SH-SY5Y (cell line): ENCODE data around the gene BEGAIN.

ENCODE experiments used
- GATA2 ChIP-seq: IDR thresholded peaks from 2 replicates; pipeline ENCODE4 v1.6.1; 2011; ENCODE audit warnings: mild to moderate bottlenecking, low read depth, low read length
- GATA3 ChIP-seq: IDR thresholded peaks from 2 replicates; pipeline ENCODE4 v1.6.1; 2011; ENCODE audit warnings: low read depth, mild to moderate bottlenecking, low read length, moderate library complexity

BEGAIN gene

DNA sequence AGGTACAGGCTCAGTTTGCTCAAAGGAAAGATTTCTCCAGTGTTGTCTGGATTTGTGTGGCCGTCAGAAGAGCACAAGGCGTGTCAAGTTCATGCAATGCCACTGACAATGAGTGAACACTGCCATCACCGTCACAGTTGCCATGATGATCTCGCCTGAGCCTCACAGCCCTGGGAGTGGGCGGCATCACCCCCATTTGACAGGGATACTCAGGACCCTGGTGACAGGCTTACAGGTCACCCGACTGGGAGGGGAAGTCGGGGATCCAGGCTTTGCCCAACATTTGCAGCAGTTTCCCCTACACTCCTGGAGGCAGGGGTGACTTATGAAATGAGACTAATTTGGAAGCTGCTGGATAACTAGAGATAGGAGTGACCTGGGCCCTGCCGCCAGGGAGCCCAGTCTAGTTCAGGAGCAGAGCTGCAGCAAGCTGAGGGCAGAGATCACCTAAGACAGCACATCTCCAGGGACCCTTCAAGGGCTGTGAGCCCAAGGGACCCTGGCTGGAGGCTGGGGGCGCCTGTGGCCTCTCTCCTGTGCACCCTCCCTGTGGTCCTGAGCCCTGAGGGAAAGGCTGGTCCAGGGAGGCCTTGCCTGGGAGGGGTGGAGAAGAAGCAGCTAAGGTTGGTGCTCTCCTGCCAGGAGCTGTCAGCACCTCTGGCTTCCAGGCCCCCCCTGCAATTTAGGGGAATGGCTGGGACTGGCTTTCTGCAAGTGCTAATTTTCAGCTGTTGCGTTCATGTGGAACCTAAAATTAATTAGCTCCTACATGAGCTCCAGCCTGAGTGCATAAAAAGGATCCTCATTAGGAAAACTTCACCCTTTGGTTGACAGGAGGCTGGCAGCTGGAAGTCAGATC lies 32.4 kb upstream of the BEGAIN start:
- TF ChIP-seq GATA3 (no peak), GATA2 (no peak)

DNA sequence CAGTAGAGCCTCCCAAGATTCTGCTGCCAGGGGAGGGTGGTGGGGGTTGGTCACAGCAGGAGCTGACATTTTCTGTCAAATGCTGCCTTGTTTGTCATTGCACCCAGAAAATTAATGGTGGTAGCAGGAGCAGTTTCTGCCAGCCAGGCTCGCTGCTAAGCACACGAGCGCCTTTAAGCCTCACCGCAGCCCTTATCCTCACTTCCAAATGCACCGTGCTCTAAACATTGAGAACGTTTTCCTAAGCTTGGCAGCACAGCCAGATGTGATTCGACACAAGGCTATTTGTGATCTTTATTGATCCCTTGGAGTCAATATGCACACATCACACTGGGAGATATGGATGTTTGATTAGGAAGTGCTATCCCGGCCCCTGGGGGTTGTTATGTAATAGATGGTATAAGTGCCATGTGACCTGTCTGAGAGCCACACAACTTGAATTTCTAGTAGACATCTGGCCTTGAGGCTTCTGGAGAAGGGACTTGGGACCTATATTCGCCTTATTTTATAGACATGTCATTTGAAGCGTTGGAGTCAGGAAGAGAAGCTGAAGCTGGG lies 31.6 kb upstream of the BEGAIN start:
- TF ChIP-seq GATA3 (no peak), GATA2 (no peak)

DNA sequence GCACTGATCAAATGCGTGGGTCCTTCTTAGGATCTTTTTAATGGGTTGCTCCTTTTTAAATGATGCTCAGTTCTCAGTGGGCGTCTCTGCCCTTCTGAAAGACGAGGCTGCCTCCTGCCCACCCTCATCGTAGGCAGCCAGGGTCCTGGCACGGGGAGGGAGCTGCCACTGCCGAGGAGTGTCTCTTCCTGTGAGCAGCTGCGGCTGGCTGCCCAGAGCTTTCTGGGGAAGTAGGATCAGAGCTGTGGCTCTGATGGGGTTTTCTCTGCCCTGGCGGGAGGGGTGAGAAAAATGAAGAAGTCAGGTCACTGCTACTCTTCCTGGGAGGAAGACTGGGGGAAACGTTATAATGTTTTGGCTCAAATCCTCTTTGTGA lies 31.1 kb upstream of the BEGAIN start:
- no peak for TF ChIP-seq GATA2
- TF ChIP-seq GATA3 = no peak

DNA sequence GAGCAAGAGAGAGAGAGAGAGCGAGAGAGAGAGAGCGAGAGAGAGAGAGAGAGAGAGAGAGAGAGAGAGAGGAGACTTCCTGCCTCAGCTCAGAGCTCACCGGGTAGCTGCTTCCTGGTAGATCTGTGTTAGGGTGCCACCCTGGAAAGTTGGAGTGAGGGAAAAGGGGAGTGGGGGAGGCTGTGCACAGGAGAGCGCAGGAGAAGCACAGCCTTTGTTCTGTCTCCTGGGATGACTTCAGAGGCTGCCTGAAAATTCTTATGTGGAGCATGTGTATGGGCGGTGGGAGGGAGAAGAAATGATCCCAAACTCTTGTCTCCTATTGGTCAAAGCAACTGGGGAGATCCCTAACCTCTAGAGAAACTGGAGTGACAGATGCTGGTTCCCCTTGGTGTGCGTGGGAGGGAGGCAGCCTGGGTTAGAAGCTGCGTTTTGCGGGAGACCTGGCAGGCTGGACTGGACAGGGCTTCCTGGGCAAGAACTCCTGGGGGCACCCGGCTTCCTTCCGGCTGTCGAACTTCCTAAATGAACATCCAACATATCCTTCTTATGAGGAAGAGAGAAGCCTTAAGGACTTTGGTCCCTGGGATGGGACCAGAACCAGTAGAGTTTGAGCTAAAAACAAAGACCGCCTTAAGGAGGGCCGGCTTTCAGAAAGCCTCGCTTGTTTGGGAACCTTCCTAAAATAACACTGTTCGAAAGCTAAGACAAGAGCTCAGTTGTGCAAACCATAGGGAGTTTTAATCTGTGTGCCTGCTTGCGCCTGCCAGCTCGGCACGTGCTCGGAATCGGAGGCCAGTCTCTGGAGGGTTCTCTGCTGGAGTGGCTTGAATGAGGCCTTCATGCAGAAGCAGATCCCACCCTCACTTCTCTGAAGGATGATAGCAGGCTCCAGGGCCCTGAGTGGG lies 30.4 kb upstream of the BEGAIN start:
- no peak for TF ChIP-seq GATA2
- TF ChIP-seq GATA3 = no peak

DNA sequence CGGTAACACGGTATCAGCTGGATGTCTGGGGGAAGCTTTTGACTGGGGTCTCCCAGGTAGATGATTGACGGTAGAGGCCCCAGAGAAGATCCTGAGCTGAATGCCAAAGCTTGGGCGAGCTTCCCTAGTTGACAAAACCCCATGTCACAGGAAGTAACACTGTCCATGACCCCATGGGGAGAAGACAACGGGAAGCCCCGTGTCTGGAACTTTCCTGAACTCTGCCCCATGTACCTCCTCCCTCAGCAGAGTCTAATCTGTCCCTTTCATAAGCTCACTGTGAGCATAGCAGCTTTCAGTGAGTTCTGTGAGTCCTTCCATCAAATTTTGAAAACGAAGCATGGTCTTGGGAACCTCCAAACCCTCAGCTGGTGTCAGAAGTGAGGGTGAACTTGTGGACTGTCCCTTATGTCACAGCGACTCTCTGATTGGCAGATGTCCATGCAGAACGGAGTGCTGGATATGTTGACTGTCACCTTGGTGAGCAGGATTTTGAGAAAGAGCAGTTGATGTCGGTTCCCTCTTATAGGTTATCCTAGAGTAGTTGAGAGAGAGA lies 29.7 kb upstream of the BEGAIN start:
- TF ChIP-seq GATA3 (no peak), GATA2 (no peak)

DNA sequence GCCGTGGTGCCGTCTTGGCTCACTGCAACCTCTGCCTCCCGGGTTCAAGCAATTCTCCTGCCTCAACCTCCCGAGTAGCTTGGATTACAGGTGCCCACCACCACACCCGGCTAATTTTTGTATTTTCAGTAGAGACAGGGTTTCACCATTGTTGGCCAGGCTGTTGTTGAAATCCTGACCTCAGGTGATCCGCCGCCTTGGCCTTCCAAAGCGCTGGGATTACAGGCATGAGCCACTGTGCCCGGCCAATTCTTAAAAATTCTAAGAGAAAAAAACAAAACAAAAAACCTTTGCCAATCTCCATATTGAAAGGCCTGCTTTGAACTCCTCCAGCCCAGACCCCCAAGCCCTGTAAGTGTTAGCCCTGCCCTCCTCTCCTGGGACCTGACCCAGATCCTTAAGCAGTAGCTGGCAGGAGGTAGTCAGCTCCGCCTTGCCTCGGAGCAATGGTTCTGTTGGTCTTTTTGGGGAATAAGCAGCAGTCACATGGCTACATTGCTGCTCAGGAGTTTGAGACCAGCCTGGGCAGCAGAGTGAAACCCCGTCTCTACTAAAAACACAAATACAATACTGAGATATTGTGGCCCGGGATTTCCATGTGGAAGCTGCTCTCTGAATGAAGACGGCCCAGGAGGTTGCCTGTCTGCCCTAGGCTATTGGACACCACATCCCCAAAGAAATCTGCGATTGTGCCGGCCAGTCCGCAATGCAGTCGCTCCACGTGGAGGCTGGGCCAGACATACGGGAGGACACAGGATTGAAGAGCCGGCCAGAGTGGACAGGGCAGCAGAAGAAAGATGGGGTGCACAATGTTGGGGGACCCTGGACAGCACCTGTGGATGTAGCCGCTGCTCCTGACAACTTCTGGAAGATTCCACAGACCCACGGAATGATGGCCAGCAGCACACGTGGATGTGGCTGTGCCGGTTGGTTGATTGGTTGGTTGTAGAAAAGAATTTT lies 28.8 kb upstream of the BEGAIN start:
- TF ChIP-seq GATA2 (no peak), GATA3 (no peak)

DNA sequence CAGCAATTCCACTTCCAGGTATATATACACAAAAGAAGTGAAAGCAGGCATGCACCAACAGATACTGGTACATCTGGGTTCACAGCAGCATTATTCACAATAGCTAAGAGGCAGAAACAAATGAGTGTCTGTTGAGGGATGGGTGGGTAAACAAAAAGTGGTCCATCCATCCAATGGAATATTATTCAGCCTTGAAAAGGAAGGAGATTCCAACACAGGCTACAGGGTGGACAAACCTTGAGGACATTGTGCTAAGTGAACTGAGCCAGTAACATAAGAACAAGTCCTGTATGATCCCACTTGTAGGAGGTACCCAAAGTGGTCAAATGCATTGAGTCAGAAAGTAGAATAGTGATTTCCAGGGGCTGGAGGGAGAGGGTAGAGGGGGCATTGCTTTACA lies 27.6 kb upstream of the BEGAIN start:
- TF ChIP-seq GATA3 = no peak

DNA sequence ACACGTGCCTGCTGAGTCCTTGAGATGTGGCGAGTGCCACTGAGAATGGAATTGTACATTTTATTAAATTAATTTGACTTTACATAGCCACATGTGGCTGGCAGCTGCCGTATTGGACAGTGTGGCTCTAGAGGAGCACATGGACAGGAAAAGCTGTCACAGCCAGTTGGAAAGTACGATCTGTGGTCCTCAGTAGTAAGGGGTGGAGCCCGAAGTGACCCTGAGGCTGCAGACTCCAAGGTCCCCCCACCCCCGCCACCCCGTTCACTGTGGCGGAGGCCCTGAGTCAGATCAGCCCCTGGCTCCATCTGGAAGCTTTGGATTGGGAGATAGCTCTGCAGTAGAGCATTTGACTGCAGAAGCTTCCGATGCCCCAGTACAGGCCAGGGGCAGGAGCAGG lies 25.8 kb upstream of the BEGAIN start:
- TF ChIP-seq GATA2 (no peak), GATA3 (no peak)

DNA sequence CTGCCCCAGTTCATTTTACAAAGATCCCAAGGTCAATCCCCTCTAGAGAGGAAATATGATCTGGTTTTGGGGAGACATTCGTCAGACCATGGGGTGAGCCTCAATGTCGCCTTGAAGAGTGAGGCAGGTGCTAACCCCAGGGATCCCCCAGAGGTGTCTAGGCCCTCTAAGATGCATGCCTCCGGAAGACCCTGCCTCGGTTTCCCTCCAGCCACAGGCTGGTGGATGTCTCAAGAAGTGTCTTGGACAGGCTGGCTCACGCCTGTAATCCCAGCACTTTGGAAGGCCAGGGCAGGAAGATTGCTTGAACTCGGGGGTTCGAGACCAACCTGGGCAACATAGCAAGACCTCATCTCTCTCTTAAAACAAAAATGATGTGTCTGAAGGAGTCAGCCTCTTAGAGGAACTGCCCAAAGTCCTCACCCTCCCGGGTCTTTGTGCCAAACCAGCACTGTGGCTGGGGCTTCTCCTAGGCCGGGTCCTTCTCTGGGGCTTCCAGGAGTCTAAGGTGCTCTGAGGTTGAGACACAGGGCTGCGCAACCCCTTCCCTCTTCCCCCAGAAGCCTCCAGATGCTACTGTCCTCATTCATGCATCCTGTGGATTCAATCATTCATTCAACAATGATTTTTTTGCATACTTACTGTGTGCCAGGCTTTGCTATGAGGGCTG lies 24.7 kb upstream of the BEGAIN start:
- no peak for TF ChIP-seq GATA3
- TF ChIP-seq GATA2 = no peak

DNA sequence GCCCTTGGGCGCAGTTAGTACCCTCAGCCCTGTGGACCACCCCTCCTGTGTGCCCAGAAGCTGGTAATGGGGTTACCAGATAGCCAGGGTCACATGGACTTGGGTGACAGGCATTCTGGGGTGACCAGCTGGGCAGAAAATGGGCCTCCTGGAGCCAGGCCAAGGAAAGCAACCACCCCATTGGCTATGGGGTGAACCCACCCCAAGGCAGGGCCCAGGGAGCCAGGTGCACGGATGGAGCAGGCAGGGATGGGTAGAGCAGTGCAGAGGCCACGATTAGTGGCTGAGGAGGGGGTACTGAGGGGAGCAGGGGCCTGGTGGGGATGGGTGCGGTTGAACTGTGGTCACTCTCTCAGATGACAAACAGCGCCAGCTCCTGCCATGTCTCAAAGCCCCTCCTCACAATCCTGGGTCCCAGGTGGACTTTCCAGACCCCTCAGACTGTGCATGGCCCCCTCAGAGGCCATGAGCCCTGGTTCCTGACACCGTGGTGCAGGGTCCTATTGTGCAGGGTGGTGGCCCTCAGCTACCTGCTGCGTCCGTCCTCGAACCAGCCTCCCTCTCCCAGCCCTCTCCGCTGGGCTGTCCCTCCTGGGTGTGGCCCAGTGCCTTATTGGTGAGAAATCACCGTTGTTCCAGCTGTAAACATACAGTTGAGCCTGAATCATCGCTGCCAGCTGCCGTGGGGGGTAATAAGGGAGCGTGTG lies 23.4 kb upstream of the BEGAIN start:
- no peak for TF ChIP-seq GATA3

DNA sequence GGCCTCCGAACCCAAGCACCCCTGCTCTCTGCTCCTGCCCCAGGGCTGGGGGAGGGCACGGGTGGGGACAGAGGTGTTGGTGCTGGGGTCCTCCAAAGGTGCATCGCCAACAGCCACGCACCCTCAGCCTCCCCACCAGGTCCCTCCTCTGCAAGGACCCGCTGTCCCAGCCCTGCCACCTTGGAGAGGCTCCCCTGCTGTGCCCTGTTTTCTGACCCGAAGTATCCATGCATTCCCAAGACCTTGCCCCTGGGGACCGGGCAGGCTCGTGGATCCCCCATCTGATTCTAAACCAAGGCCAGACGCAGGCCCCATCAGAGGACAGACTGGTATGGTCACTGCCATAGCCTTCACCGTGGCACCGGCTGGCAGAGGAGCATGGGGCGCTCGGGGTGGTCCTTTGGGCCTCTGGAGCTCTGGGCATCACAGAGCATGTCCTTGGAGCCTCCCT lies 22.7 kb upstream of the BEGAIN start:
- TF ChIP-seq GATA3 (no peak), GATA2 (no peak)

DNA sequence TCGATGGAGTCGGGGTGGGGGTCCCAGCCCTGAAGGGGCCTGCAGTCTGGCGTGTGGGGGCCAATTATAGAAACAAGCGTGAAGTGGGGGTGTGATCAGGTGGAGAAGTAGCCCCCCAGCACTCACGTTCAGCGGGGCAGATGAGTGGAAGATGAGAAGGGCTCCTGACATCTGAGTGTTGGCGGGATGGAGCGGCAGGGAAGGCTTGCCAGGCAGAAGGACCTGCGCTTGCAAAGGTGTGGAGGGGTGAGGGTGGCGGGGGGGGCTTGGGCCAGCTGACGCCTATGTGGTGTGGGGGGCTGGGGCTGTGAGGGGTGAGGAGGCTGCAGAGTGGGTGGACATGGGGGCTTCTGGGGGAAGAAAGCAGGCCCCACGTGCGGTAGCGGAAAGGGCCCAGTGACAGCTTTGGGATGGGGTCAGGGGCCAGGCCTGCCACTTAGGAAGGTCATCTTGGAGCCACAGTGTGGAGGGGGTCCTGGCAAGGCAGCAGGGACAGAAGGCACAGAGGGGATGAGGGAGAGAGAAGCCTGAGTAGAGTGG lies 22.2 kb upstream of the BEGAIN start:
- TF ChIP-seq GATA3 (no peak), GATA2 (no peak)
